Measurements from ENCODE around the gene PLCB1.

PLCB1 gene

DNA sequence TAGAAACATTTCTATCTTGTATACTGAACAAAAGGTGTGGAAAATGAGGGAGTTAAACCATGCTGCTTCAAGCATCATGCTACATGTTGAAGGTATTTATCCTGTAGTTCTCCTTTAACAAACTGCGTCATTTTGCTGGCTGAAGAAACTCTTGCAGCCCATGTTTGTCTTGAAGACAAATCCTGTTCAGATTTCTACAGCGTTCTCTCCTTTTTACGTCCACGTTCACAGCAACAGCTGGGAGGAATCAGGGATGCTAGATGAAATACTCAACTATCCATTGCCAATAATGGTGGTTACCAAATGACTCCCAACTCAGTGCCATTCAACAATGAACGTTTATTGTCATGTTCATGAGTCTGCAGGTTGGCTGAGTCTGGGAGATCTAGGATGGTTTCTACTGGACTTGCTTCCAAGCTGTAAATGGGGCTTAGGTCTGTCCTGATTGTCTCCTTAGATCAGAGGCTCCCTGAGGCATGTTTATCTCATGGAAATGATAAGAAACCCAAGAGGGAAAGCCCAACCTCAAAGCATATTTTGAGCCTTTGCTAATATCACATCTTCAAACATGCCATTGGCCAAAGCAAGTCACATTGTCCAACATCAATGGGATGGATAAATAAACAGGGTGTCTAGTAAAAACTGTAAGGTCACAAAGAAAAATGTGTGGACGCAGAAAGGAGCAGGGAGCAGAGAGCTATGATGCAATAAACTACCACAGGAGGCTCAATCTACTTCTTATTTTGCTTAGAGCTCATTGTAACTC, 2.7 kb upstream of the PLCB1 start:
- peak; percentile 37 for DNase-seq (ENCODE audit: low read depth)

DNA sequence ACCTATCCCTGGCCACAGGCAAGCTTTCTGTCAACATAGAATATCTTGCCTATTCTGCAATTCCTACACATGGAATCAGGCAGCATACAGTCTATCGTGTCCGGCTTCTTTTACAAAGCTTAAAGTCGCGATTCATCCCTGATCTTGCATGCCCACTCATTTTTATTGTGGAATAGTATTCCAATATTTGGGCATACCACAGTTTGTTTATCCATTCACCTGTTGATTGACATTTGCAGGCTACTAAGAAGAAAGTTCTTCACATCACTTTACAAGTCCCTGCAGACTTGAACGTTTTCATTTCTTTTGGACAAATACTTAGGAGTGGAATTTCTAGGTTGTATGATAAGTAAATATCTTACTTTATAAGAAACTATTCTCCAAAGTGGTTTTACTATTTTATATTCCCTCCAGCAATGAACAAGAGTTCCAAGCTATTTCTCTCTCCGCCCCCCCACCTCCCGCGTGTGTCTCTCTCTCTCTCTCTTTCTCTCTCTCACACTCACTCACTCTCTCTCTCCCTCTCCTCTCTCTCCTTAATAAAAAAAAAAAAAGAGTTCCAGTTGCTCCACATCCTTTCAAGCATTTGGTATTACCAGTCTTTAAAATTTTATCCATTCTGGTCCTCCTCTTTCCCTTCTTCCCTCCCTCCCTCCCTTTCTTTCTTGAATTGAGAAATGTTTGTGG, 1.1 kb upstream of the PLCB1 start:
- no peak for DNase-seq (ENCODE audit: low read depth)

DNA sequence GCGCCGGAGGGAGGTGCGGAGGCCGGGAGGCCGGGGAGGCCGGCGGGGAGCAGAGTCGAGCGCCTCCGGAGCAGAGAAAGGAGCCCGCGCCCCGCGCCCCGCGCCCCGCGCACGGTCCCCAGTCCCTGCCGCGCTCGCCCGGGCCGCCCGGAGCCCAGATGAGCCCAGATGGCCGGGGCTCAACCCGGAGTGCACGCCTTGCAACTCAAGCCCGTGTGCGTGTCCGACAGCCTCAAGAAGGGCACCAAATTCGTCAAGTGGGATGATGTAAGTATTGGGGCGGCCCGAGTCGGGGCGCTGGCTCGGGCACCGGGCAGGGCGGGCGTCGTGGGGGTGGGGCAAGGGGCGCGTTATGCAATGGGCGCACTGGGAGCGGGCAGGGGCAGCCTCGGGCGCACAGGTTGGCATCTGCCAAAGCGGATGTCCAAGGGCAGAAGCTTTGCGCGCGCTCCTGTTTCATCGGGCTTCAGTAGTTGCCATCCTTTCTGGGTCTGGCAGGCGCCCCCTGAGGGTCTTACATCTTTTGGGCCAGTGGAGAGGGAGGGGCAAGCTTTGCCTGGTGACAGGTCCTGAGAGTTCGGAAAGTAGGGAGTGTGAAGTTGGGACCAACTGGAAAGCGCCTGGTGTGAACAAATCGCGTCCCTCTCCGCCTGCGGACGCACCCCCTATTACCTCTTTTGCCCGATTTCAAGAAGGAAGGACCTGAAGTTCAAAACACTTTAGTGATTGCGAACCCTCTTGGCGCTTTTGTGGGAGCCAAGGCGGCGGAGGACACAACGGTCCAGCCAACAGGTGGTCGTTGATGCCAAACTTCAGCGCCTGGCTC, 631 bp downstream of the PLCB1 start:
- no peak for DNase-seq (ENCODE audit: low read depth)

DNA sequence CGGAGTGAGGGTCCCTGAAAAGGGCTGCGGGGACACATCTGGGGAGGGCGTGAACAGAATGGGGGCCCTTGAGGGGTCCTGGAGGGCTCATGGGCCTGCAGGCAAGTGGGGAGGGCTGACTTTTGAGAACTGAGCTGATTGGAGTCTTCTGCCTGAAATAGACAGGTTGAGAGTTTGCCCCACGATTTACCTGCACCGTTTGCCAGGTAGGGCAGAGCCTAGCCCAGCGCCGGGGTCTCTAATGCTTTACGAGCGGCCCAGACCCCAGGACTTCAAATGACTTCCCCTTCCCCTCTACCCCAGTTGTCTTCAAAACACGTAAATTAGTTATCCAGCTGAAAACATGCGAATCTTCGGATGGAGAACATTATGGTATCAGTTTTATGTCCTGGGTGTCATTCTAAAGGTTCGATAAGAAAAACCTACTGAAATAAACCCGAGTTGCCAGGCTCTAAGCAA, 1.3 kb downstream of the PLCB1 start:
- no peak for DNase-seq (ENCODE audit: low read depth)

DNA sequence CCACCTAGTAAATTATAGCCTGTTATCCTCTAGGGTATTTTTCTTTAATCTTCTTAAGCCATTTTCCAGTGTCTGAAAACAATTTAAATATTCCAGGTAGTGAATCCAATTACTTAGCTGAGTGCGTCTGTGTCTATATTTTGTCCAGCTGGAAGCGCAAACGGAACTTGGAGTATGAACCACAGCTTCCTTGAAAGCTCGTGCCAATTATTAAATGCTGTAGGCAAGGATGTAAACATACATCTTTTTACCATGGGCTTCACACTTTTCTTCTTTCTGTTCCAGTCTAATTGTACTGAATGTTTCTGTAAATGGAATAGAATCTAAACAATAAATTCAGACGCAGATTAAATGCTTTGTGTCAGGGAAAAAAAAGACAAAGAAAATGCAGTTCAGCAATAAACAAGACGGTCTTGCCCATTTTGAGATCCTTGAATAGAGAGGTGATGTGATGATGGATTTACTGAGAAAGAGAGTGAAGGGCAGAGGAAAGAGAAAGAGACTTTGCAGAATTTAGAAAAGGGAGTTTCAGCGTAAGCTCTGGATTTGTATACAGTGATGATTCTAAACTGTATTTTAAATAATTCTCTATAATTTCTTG, 1.9 kb downstream of the PLCB1 start:
- no peak for DNase-seq (ENCODE audit: low read depth)

DNA sequence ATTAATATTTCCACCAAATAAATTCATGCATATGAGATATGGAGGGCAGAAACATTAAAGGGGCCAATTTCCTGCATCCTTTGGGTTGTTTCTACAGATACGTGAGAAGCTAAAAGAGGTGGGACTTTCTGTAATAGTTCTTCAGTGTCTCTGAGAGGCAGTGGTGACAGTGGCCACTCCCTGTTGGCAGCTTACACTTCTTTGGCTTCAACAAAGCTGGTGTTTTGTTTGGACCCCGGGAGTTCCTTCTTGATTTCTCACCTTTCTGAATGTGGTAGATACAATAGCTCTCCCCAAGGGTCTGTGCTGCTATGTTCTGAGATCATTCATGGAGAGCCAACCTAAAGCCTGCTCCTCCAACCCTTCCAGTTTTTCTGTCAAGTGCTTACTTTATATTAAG, 7.8 kb downstream of the PLCB1 start:
- DNase-seq (ENCODE audit: low read depth), result no peak

DNA sequence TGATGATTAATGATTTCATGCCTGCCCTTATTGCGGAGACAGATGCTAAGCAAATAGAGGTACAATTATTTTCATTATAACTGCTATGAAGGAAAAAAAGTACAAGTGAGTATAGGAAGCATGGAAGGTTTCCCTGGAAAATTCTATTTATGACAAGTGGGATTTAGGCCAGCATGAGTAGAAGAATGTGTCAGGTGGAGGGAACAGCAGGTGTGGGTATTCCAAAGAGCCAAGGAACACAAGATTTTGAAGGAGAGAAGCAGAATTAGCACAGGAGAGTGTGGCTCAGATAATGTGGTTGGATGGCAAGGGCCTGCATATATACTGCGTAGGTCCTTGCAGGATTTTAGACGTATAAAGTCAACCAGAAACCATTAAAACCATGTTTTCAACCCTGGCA, 11.4 kb downstream of the PLCB1 start:
- no peak for DNase-seq (ENCODE audit: low read depth)

DNA sequence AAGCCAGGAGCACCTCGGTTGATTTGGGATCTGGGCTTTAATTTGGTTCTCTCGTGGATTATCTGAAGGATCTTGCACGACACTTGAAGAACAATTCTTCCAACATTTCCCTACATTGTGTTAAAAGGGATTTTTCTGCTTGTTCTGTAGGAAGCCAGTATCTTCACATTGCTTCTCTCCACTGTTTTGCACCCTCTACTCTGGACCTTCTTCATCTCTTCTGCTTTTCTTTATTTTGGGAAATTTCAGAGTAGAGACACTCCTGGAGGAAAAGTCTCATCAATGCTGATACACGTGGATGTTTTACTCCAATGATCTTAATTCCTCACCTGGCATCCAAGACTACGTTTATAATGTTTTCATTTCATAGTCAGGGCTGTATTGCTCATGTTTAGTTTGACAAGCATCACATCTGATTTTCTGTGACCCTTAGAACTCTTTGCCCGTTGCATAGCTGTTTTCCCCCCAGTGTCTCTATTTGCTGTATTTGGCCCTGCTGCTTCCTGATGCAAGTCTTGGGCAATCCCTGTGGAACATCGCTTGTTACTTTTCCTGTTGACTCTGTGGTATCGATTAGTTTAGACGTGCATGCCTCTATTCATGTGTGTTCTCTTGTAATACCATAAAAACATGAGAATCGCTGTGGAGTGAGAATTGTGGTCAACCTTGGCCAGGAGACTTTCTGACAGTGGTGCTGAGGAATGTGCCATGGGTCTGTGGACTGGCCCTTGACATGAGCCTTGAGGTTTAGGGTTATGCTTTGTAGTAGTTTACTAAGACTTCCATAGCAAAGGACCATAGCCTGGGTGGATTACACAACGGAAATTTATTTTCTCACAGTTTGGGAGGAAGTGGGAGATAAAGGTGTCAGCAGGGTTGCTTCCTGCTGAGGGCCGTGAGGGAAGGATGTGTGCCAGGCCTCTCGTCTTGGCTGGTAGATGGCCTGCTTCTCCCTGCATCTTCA, 12.5 kb downstream of the PLCB1 start:
- peak; percentile 78 for DNase-seq (ENCODE audit: low read depth)

DNA sequence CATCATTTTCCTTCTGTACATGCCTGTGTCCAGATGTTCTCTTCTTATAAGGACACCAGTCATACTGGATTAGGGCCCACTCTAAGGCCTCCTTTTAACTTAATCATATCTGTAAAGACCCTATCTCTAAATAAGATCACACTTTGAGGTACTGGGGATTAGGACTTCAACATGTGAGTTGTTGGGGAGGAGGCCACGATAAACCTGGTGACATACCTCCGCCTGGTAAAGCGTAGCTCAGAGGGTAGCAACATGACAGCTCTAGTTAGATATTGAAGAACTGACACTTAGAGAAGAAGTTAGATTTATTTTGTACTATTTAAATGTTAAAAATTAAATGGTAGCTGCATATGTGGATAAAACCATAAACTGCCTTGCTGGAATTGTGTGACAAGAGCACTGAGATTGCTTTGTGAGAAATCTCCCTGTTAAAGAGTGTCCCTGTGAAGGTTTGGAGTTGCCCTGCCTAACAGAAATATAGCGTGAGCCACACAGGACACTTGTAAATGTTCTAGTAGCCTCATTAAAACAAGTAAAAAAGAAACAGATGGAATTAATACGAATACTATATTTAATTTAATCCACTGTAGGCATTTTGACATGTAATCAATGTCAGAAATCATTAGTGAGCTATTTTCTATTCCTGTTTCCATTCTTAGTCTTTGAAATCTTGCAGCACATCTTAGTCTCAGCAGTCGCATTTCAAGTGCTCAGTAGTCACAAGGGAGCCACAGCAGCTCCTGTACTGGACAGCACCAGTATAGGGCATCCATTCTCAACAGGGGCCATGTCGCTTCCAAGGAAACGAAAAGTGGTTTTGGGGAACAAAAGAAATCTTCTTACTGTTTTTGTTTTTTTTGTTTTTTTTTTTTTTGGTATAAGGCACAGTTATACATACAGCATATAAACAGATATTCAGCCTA, 13.4 kb downstream of the PLCB1 start:
- DNase-seq (ENCODE audit: low read depth), result no peak

DNA sequence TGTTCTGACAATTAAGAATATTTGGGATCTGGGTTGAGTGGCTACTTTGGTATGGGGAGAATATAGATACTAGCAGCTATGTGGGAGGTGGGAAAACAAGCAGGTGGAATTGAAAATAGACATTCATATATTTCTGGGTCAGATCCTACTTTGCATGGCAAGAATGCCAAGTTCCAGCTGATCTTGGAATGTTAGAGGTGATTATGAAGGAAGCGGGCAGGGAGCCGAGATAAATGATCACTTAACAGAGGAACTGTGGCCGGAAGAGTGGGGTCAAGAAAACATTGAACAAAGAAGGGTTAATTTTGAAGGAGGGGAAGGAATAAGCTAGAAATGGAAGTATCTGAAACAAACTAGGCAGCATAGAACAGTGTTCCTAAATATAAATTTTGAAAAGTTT, 15.4 kb downstream of the PLCB1 start:
- DNase-seq (ENCODE audit: low read depth), result no peak

DNA sequence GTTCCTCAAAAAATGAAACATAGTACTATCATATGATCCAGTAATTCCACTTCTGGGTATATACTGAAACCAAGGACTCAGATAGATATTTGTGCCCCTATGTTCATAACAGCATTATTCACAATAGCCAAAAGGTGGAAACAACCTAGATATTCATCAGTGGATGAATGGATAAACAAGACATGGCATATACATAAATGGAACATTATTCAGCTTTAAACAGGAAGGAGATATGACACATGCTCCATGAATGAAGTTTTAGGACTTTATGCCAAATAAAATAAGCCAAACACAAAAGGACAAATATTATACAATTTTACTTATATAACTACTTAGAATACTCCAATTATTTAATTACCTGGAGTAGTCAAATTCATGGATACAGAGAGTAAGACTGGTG, 16.4 kb downstream of the PLCB1 start:
- no peak for DNase-seq (ENCODE audit: low read depth)

DNA sequence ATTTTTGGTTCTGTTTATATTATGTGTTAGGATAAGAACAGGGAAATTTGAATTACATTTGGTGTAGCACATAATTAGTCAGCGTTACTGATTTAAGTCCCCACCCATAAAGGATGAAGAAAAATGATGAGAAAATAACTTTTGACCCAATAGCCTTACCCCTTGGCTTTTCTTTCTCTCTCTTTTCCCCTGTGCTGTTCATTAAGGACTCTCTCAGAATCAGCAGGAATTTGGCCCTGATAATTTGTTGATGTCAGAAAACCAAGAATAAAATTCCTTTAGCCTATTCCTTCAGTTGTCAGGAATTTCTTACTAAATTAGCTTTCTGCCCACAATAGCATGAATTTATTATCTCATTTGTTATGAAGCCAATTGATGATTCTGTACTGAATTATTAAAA, 18.5 kb downstream of the PLCB1 start:
- DNase-seq (ENCODE audit: low read depth), result no peak

DNA sequence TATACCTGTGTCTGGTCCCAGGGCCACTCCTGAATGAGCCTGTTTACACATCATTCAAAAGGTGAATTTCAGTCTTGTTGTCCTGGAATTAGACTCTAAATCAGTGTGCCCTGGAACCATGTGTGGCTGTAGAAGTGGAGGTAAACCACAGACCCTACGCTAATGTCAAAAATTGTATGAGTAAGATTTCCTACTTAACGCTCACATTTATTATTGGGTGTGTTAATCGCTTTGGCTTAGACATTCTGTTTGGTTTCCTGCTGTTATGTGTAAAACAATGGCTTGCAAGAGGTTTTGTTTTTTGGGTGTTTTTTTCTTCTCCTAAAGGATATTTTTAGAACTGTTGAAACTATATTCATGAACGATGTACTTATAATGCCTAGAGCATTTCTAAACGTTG, 19.3 kb downstream of the PLCB1 start:
- no peak for DNase-seq (ENCODE audit: low read depth)

DNA sequence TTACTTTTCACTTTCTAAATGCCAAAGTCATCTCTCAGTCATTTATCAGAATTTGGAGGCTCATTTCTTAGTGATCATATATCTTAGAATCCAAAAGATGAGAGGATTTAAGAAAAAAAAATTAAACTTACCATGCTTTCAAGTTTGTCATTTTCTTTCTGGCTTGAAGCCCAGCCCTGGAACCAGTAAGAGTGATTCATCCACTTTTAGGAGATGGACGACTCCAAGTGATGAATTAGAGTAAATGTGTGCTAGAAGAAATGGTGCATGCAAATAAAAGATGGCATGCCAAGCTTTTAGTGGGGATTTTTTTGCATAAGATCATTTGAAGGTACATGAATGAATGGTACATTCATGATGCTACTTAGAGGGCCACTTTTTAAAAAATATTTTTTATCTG, 20.1 kb downstream of the PLCB1 start:
- no peak for DNase-seq (ENCODE audit: low read depth)

DNA sequence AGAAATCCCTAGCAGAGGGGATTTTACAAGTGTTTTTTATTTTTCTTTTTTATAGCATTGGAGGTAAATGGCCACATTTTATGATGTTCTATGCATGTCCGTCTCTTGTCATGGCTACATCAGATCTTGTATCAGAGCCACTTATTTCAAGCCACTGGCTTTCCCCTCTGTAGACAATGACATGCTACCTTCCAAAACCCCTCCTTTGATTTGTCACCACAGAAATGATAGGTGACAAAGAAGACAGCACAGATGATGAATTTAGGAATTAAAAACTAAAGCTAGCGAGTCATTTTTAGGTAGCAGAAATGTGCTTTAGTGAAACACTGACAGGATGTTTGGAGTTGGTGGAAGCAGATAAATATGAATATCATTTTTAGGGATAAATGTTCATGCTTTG, 20.8 kb downstream of the PLCB1 start:
- DNase-seq (ENCODE audit: low read depth), result no peak

DNA sequence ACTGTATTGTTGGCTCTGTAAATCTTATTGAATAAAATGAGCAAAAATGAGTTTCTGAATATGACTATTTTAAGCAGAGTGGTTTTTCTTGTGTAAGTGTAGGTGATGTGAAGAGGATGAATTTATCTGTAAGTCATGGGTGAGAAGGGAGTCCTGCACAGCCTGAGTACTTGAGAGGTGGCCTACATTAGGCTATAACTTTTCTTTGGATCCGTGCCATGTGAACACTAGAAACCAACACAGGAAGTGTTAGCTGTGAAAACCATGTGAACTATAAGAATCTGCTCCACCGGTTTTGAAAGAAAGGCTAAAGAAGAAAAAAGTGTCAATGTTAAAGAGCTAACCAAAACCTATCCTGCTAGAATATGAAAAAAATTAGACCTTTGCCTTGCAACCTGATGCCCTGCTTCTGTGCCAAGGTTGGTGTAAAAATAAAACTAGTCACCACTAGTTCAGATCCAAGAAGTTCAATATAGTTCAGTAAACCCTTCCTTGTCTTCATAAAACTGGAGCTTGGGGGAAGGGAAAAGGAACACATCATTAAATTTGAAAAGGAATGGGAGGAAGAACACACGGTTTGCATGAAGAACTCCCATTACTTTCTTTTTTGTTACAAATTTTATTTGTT, 21.3 kb downstream of the PLCB1 start:
- no peak for DNase-seq (ENCODE audit: low read depth)

DNA sequence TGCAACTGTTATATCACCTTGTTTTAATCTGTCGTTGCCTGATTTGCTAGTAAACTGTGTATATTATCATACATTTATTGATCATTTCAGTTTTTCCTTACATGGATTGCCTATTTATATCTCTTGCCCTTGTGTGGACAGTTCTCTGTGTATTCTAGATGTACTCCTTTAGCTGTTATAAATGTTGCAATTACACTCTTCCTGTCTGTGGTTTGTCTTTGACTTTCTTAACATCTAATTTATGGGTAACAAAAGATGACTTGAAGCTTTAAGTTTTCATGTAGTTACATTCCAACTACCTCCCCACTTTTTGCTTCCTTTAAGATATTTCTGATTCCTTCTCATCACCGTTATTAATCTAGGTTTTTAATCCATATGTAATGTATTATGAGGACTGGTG, 22.6 kb downstream of the PLCB1 start:
- peak; percentile 56 for DNase-seq (ENCODE audit: low read depth)

DNA sequence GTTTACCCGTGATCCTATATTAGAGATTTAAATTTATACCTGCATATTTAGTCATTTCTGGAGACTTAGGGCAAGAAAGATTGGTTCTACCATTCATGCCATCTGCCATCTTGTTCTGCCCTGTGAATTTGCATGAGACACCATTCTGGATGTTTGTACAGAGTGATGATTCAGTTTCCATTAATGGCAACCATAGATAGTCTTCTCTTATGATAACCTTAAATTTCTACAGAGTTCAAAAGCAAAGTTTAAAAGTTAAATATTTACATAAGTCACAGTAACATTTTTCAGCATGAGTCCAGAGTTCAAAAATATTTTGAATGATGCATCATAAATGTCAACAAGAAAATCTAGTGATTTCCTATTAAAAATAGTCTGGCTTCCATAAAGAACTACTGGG, 23.2 kb downstream of the PLCB1 start:
- peak; percentile 37 for DNase-seq (ENCODE audit: low read depth)

DNA sequence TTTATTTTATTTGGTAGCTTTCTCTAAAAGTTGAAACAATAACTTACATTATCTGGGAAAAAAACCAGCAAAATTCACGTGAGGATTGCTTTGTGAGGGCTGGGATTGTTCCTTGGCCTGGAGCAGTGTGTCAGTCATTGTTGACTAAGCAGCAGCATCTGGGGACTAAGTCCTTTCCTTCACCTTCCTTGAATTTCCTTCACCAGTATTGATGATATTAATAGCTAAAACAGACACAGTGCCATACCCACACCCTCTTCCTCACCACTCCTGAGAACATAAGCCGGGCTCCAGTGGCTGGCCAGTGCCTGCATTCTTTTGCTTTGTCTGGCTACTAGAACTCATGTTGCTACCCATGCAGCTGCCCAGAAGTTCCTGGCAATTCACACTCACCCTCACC, 23.7 kb downstream of the PLCB1 start:
- DNase-seq (ENCODE audit: low read depth), result no peak

All from amniotic epithelial cell (primary cell).